HepG2 (cell line): ENCODE results near the gene DHRS1. TPM values are rescaled to one million over a fixed set of nuclear protein-coding genes. Genes with fewer than 3 reads are reported as not detected.

ENCODE experiments used
- CHD4 ChIP-seq: fragments of 200-600 bp; sonication (generic); IDR thresholded peaks from 2 replicates; pipeline ENCODE4 v1.7.0; 2017; ENCODE audit warnings: mild to moderate bottlenecking, low read length, borderline replicate concordance
- CREBL2 ChIP-seq: sonication (generic); formaldehyde crosslinking; IDR thresholded peaks from 2 replicates; pipeline ENCODE4 v1.8.1; 2023; ENCODE audit warnings: missing genetic modification reagents, mild to moderate bottlenecking, borderline replicate concordance
- FOXJ3 ChIP-seq: sonication (generic); formaldehyde crosslinking; IDR thresholded peaks from 2 replicates; pipeline ENCODE4 v1.4.0; 2020; ENCODE audit warnings: missing genetic modification reagents, mild to moderate bottlenecking, borderline replicate concordance
- FUBP1 ChIP-seq: sonication (generic); formaldehyde crosslinking; IDR thresholded peaks from 2 replicates; pipeline ENCODE4 v1.5.1; 2020; ENCODE audit warnings: missing genetic modification reagents, mild to moderate bottlenecking, borderline replicate concordance
- GLI4 ChIP-seq: sonication (generic); formaldehyde crosslinking; IDR thresholded peaks from 2 replicates; pipeline ENCODE4 v1.5.1; 2020; ENCODE audit warnings: missing genetic modification reagents, mild to moderate bottlenecking, moderate library complexity, borderline replicate concordance
- HDAC2 ChIP-seq: sonication (generic); formaldehyde crosslinking; IDR thresholded peaks from 2 replicates; pipeline ENCODE4 v1.4.0; 2020; ENCODE audit warnings: missing genetic modification reagents
- KDM1A ChIP-seq: IDR thresholded peaks from 2 replicates; pipeline ENCODE4 v1.6.1; 2016; ENCODE audit warnings: missing compliant biosample characterization
- KDM6A ChIP-seq: IDR thresholded peaks from 2 replicates; pipeline ENCODE4 v1.6.1; 2016; ENCODE audit warnings: low read depth
- MAF1 ChIP-seq: sonication (generic); formaldehyde crosslinking; IDR thresholded peaks from 2 replicates; pipeline ENCODE4 v1.5.0; 2020; ENCODE audit warnings: missing genetic modification reagents, borderline replicate concordance
- NR2F1 ChIP-seq, 2 experiments: fragments of 450-650 bp in 1 of 2; formaldehyde crosslinking in 1 of 2; IDR thresholded peaks; 2 replicates each; pipeline versions ENCODE4 v1.5.0 to v1.6.1; 2016 to 2020; ENCODE audit warnings: mild to moderate bottlenecking in 1 of 2, missing compliant biosample characterization in 1 of 2, missing genetic modification reagents in 1 of 2, moderate library complexity in 1 of 2
- PCBP1 ChIP-seq: fragments of 200-400 bp; formaldehyde crosslinking; IDR thresholded peaks from 2 replicates; pipeline ENCODE4 v1.6.1; 2017; ENCODE audit warnings: mild to moderate bottlenecking, low read depth, low read length, borderline replicate concordance
- RXRB ChIP-seq: IDR thresholded peaks from 2 replicates; pipeline ENCODE4 v1.6.1; 2016; ENCODE audit warnings: borderline replicate concordance, missing genetic modification reagents, missing compliant biosample characterization
- SP1 ChIP-seq, 2 experiments: fragments of 450-650 bp in 1 of 2; sonication (generic) in 1 of 2; formaldehyde crosslinking in 1 of 2; IDR thresholded peaks; 2 replicates each; pipeline versions ENCODE4 v1.4.0 to v1.6.1; 2016 to 2020; ENCODE audit warnings: missing genetic modification reagents in 1 of 2
- ZC3H4 ChIP-seq: sonication (generic); formaldehyde crosslinking; IDR thresholded peaks from 2 replicates; pipeline ENCODE4 v1.4.0; 2020; ENCODE audit warnings: missing genetic modification reagents, borderline replicate concordance
- ZFP37 ChIP-seq: sonication (generic); formaldehyde crosslinking; IDR thresholded peaks from 2 replicates; pipeline ENCODE4 v1.4.0; 2020; ENCODE audit warnings: missing genetic modification reagents, borderline replicate concordance
- ZMYM3 ChIP-seq: sonication (generic); formaldehyde crosslinking; IDR thresholded peaks from 2 replicates; pipeline ENCODE4 v1.5.1; 2020; ENCODE audit warnings: mild to moderate bottlenecking, missing genetic modification reagents
- ZNF138 ChIP-seq: sonication (generic); formaldehyde crosslinking; IDR thresholded peaks from 2 replicates; pipeline ENCODE4 v1.5.0; 2020; ENCODE audit warnings: mild to moderate bottlenecking, low read depth, missing genetic modification reagents
- ZNF337 ChIP-seq: sonication (generic); formaldehyde crosslinking; IDR thresholded peaks from 2 replicates; pipeline ENCODE4 v1.5.1; 2020; ENCODE audit warnings: missing genetic modification reagents, low read depth, mild to moderate bottlenecking, borderline replicate concordance
- ZNF33B ChIP-seq: sonication (generic); formaldehyde crosslinking; IDR thresholded peaks from 2 replicates; pipeline ENCODE4 v1.5.1; 2020; ENCODE audit warnings: mild to moderate bottlenecking, missing genetic modification reagents
- ZNF746 ChIP-seq: sonication (generic); formaldehyde crosslinking; IDR thresholded peaks from 2 replicates; pipeline ENCODE4 v1.8.0; 2022; ENCODE audit warnings: mild to moderate bottlenecking, missing genetic modification reagents
- ZNF761 ChIP-seq: sonication (generic); formaldehyde crosslinking; conservative IDR thresholded peaks from 2 replicates; pipeline ENCODE4 v1.4.0; 2020; ENCODE audit warnings: mild to moderate bottlenecking, missing genetic modification reagents
- polyA plus RNA-seq, 8 experiments: library from polyadenylated mRNA; depleted of rRNA in 3 of 8; stranded (reverse) in 7 of 8; unstranded in 1 of 8; fragments of >200 nt; fragmentation: Illumina TruSeq in 4 of 8; extraction: Trizol in 4 of 8; gene quantifications; 2 replicates each; pipeline versions ENCODE4 v1.2.1 to v1.2.3, GENCODE V29; 2011 to 2016; ENCODE audit warnings: low read depth in 4 of 8, missing spikeins in 1 of 8, mixed read lengths in 1 of 8; ENCODE audit not compliant: insufficient read depth in 1 of 8
- total RNA-seq, 5 experiments: library from RNA; depleted of rRNA; stranded (reverse); fragments of >200 nt; fragmentation: Illumina TruSeq; extraction: Trizol; gene quantifications; 2 replicates each; pipeline ENCODE4 v1.2.3, GENCODE V29; 2016; ENCODE audit warnings: low read depth in 1 of 5
- TF ChIP-seq, protein P1 (sequence below): sonication (generic); formaldehyde crosslinking; IDR thresholded peaks from 2 replicates; pipeline ENCODE4 v1.5.0; 2020; ENCODE audit warnings: missing genetic modification reagents
- TF ChIP-seq, protein P2 (sequence below): sonication (generic); formaldehyde crosslinking; IDR thresholded peaks from 2 replicates; pipeline ENCODE4 v1.9.0; 2021; ENCODE audit warnings: missing genetic modification reagents, borderline replicate concordance
- TF ChIP-seq, protein P3 (sequence below): sonication (generic); formaldehyde crosslinking; IDR thresholded peaks from 2 replicates; pipeline ENCODE4 v1.8.0; 2022; ENCODE audit warnings: missing genetic modification reagents, low read depth, mild to moderate bottlenecking, borderline replicate concordance

The DHRS1 gene
- total and polyA plus RNA-seq, 2 of the 13 experiments (the other 11 are each of a cell fraction or from before 2014, with no cell fraction given), result 49.8 to 60.8 TPM

- TF ChIP-seq MAF1 (CRISPR knock-in tag), result peak; percentile 76; the same call in 1 of the 2 replicates
- peak; percentile 78; the same call in 1 of the 2 replicates for TF ChIP-seq ZNF746 (CRISPR knock-in tag)
- TF ChIP-seq FOXJ3, result 0 out of 2 replicates have a peak, but pooled peaks have one; percentile 43
- 0 out of 2 replicates have a peak, but pooled peaks have one; percentile 11 for TF ChIP-seq ZFP37 (CRISPR knock-in tag)
- TF ChIP-seq, protein P1, sequence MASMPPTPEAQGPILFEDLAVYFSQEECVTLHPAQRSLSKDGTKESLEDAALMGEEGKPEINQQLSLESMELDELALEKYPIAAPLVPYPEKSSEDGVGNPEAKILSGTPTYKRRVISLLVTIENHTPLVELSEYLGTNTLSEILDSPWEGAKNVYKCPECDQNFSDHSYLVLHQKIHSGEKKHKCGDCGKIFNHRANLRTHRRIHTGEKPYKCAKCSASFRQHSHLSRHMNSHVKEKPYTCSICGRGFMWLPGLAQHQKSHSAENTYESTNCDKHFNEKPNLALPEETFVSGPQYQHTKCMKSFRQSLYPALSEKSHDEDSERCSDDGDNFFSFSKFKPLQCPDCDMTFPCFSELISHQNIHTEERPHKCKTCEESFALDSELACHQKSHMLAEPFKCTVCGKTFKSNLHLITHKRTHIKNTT (CRISPR knock-in tag), result peak; percentile 34; the same call in 1 of the 2 replicates
- TF ChIP-seq, protein P2, sequence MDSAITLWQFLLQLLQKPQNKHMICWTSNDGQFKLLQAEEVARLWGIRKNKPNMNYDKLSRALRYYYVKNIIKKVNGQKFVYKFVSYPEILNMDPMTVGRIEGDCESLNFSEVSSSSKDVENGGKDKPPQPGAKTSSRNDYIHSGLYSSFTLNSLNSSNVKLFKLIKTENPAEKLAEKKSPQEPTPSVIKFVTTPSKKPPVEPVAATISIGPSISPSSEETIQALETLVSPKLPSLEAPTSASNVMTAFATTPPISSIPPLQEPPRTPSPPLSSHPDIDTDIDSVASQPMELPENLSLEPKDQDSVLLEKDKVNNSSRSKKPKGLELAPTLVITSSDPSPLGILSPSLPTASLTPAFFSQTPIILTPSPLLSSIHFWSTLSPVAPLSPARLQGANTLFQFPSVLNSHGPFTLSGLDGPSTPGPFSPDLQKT (CRISPR knock-in tag), result 0 out of 2 replicates have a peak, but pooled peaks have one; percentile 50
- peak; percentile 97; the same call in 1 of the 2 replicates for TF ChIP-seq FUBP1 (CRISPR knock-in tag)
- peak; percentile 69; the same call in 1 of the 2 replicates for TF ChIP-seq GLI4 (CRISPR knock-in tag)
- no peak for TF ChIP-seq RXRB
- TF ChIP-seq ZNF337 (CRISPR knock-in tag), result 0 out of 2 replicates have a peak, but pooled peaks have one; percentile 29
- TF ChIP-seq KDM1A (CRISPR knock-in tag), result peak; percentile 96
- TF ChIP-seq, protein P3, sequence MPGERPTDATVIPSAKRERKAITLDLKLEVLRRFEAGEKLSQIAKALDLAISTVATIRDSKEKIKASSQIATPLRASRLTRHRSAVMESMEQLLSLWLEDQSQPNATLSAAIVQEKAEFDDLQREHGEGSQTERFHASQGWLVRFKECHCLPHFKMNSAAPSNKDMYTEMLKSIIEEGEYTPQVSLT, result peak; percentile 93; the same call in 1 of the 2 replicates
- TF ChIP-seq KDM6A, result peak; percentile 31; the same call in 1 of the 2 replicates
- 0 out of 2 replicates have a peak, but pooled peaks have one; percentile 78 for TF ChIP-seq CREBL2 (CRISPR knock-in tag)
- 0 out of 2 replicates have a peak, but pooled peaks have one; percentile 18 for TF ChIP-seq SP1 (IDR thresholded peaks at IDR 0.05)
- TF ChIP-seq SP1 (CRISPR knock-in tag; IDR thresholded peaks at IDR 0.05), result no peak
- no peak for TF ChIP-seq ZC3H4
- TF ChIP-seq HDAC2, result 0 out of 2 replicates have a peak, but pooled peaks have one; percentile 53
- peak; percentile 96 for TF ChIP-seq ZNF33B (CRISPR knock-in tag)
- TF ChIP-seq NR2F1 (CRISPR knock-in tag; IDR thresholded peaks at IDR 0.05), result peak in 1 of 2 experiments; percentile 5; a peak in 1 of 4 replicates
- TF ChIP-seq CHD4, result peak; percentile 100
- peak; percentile 99 for TF ChIP-seq ZMYM3 (CRISPR knock-in tag)
- TF ChIP-seq ZNF761 (CRISPR knock-in tag), result no peak
- peak; percentile 90 for TF ChIP-seq ZNF138 (CRISPR knock-in tag)
- no peak; the same call in 1 of the 2 replicates for TF ChIP-seq PCBP1
These were observed 28.9 kb downstream of the DHRS1 start (continued) for GRCh38 chr14:24270537-24271133.
